Stimulated activated naive CD4-positive, alpha-beta T cell treated with Interleukin-2 at 50 U/mL for 16 hours (primary cell): ENCODE measurements around the gene RNF217.
"Not testable (repeated sequence)": the region's sequence is repeated elsewhere in the genome, so short reads cannot be mapped to it uniquely, and the experiment has no call there.

Source experiments
- DNase-seq: peaks from one replicate; lab custom pipeline; 2025; lab: John Stamatoyannopoulos, UW

The RNF217 gene

GRCh38 chr6:125014661-125014957, 52.4 kb downstream of the RNF217 start:
- DNase-seq, result no peak

GRCh38 chr6:125015152-125015551, 52.9 kb downstream of the RNF217 start:
- no peak for DNase-seq

GRCh38 chr6:125018136-125018535, 55.9 kb downstream of the RNF217 start:
- DNase-seq, result no peak

DNA sequence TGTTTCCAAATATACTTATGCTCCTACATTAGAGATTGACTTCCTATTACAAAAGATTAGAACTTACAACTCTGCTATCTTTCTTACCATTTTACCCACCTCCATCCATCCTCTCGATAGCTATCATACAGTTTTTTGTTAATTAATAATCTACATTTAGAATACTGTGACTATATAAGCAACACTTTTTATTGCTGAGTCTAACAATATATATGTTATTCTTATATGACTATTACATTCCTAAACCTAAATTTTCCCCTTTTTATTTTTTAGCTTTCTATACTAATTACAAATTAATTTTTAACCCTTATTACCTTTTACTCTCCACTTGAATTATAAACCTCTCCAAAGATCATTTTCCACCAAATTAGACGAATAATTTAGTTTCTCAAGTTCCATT, 57.0 kb downstream of the RNF217 start:
- DNase-seq, result no peak

DNA sequence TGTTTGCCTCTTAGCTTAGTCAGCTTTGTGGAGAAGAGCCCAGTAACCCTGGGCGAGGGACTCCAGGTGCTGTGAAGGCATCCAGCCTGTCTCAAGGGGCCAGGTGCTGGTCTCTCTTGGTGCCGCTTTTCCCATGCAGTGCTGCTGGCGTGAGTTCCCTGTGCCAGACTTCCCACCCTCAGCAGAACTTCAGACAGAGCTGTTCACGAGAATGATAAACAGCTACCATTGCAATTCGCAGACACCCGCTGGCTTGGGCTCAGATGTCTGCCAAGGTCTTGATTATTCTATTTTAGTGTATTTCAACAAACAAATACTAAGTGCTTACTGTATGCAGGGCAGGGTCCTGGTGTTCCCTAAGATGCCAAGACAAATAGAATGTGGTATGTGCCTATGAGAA, 57.7 kb downstream of the RNF217 start:
- no peak for DNase-seq

DNA sequence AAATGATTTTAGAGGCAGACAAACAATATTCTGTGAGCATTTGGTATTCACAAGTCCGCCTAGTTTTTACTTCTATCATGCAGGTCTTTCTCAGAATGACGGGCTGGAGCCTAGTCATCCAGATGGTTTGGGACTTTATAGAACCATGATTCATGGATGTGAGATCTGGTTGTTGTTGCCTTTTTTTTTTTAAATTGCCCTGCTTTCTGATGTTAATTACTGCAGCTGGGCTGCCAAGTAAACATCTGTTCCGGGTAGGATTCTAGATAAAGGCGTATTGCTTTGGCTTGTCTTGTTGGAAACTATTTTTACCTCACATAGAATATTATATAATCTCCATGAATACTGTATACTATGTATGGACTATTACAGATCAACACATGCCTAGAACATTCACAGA, 58.1 kb downstream of the RNF217 start:
- no peak for DNase-seq

- DNase-seq, result no peak
These were observed 60.3 kb downstream of the RNF217 start for GRCh38 chr6:125022391-125022989.

DNA sequence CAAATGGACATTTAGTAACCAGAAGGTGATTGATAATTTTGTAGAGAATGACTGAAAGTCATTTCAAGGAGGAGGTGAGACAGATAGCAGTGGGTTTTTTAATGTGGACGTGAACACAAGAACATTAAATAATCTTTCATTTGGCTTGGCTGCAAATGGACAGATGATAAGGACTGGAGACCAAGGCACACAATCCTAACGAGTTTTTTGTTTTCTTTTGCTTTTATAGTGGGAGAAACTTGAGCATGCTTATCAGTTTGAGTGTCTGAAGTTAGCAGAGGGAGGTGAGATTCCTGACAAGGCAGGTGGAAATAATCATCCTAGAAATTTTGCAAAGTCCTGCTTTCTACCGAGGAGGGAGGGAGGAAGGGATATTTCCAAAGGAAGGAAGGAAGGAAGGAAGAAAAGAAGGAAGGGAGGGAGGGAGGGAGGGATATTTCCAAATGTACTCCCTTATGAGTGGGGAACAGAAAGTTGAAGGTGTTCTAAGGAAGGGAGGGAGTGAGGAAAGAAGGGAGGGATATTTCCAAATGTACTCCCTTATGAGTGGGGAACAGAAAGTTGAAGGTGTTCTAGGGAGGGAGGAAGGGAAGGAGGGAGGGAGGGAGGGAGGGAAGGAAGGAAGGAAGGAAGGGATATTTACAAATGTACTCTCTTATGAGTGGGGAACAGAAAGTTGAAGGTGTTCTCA, 63.1 kb downstream of the RNF217 start:
- DNase-seq, result no peak

GRCh38 chr6:125027287-125027686, 65.0 kb downstream of the RNF217 start:
- DNase-seq, result no peak

DNA sequence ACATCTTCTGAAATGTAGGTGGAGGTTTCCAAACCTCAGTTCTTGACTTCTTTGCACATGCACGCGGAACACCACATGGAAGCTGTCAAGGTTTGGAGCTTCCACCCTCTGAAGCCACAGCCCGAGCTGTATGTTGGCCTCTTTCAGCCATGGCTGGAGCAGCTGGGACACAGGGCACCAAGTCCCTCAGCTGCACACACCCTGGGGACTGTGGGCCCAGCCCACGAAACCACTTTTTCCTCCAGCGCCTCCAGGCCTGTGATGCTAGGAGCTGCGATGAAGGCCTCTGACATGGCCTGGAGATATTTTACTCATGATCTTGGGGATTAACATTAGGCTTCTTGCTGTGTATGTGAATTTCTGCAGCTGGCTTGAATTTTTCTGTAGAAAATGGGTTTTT, 68.7 kb downstream of the RNF217 start:
- no peak for DNase-seq

DNA sequence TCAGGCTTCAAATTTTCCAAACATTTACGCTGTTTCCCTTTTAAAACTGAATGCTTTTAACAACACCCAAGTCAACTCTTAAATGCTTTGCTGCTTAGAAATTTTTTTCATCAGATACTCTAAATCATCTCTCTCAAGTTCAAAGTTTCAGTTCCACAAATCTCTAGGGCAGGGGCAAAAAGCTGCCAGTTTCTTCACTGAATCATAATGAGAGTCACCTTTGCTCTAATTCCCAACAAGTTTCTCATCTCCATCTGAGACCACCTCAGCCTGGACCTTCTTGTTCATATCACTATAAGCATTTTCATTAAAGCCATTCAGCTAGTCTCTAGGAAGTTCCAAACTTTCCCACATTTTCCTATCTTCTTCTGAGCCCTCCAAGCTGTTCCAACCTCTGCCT, 69.1 kb downstream of the RNF217 start:
- no peak for DNase-seq

DNA sequence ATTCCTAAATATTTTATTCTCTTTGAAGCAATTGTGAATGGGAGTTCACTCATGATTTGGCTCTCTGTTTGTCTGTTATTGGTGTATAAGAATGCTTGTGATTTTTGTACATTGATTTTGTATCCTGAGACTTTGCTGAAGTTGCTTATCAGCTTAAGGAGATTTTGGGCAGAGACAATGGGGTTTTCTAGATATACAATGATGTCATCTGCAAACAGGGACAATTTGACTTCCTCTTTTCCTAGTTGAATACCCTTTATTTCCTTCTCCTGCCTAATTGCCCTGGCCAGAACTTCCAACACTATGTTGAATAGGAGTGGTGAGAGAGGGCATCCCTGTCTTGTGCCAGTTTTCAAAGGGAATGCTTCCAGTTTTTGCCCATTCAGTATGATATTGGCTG, 72.7 kb downstream of the RNF217 start:
- not testable (repeated sequence) for DNase-seq

GRCh38 chr6:125036486-125036885, 74.2 kb downstream of the RNF217 start:
- DNase-seq, result not testable (repeated sequence)

DNA sequence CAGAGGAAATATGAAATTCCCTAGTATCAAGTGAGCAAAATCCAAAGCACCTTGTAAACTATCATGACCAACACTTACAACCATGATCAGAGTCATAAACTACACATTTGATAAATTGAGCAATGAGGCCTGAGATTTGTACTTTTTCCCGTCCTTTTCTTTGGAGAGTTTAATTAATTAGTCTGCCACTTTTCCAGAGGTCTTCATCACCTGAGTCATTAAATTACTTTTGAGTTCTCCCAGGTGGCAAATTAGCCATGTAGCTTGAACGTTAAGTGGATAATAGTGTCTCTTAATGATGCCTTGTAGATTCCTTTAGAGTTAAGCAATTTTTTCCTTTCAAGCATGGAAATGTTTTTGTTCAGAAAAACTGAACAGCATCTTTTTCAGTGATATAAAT, 75.6 kb downstream of the RNF217 start:
- DNase-seq, result no peak

DNA sequence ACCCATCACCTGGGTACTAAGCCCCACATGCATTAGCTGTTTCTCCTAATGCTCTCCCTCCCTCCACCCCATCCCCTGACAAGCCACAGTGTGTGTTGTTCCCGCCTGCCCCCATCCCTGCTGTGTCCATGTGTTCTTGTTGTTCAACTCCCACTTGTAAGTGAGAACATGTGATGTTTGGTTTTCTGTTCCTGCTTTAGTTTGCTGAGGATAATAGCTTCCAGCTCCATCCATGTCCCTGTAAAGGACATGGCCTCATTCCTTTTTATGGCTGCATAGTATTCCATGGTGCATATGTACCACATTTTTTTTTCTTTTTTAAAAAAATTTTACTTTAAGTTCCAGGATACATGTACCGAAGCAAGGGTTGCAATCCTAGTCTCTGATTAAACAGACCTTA, 76.7 kb downstream of the RNF217 start:
- no peak for DNase-seq

DNA sequence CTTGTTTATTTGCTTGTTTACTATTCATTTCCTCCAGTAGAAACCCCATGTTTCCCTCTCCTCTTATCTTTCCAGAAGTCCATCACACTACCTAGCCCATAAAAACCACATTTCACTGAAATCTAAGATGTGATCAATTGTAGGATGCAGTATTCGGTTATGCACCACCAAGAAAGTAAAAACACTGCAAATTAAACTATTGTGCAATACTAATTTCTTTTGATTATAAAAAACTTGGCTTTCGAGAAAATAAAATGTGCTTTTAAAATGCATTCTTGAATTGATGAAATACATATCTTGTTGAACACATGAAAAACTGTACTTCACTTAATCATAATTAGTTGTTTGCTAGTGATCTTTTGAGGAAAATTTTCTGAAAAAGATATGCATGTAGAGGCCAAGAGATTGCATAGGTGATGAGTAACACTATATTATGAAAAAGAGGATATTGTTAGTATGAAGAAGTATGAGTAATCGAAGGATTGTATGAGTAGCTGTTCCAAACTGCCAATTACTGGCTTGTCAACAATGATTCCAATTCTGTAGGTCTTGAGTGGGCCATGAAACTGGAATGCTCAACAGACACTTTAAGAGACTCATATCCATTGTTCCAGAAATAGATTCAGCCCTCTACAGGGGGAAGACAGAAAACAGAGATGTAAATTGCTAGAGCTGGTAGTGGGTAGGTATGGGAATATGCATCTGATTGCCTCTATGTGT, 79.7 kb downstream of the RNF217 start:
- no peak for DNase-seq

DNA sequence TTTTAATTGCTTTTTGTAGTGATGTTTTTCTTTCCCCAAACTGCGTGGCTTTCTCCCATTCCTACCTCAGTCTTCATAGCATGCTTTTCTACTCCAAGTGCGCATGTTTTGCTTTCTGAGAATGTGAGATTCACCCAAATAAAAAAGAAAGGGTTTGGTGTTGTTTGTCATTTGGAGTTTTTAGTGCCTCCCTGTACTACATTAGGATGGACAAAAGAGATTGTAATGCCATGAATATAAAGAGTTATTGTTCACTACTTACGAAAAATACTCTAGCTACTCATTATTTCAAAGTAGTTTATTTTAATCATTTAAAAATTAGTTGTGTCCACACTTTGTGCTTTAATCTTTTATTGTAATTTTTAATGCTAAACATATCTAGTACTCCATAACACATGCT, 81.8 kb downstream of the RNF217 start:
- DNase-seq, result no peak

DNA sequence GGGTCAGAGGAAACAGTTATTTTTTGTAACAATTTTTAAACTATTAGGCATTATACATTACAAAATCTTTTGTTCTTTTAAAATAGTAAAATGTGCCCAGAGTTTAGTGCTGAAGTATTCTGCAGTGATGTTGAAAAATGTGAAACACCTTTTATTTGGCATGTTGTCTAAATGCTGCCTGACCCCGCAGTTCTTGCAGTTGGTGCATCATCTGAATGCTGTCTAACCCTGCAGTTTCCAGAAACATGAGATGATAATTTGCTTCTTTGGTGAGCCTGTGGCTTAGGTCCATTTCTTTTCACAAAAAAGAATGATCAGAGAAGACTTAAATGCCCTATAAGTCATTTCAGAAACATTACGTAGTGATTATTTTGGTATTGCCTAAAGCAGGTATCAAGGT, 82.4 kb downstream of the RNF217 start:
- DNase-seq, result no peak

DNA sequence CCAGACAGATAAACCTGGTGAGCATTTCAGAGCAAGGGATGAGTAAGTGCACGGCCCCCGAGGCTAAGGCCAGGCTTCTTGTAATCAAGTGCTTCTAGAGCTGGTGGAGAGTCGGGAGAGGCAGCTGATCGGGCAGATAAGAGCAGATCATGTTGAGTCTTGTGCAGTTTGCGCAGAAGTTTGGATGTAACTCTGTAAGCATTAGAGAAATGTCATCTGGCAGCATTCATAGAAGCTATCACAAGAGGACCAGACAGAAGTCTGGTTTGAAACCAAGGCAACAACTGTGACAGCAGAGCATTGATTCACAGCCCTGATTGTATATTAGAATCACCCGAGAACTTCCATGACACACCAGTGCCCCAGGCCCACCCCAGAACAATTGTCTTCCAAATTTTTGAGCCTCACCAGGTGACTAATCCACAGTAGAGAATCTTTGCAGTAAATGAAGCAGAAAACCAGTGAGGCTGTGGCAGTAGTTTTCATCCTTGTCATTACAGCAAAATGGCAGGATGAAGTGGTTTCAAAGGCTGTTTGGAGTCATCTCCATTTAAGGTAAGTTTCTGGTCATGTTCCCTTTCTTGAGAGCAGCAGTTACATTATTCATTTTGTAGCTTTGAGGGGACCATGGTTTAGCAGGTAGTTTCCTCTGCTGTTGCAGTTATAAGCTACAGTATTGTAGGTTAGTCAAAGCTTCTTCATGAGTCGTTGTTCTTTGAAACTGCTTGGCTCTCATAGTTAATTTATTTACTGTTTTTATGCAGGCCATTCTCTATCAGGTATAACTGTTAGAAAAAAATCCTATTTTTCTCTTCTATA, 84.1 kb downstream of the RNF217 start:
- no peak for DNase-seq

- DNase-seq, result no peak
These were observed 86.0 kb downstream of the RNF217 start for GRCh38 chr6:125048274-125048673.

DNA sequence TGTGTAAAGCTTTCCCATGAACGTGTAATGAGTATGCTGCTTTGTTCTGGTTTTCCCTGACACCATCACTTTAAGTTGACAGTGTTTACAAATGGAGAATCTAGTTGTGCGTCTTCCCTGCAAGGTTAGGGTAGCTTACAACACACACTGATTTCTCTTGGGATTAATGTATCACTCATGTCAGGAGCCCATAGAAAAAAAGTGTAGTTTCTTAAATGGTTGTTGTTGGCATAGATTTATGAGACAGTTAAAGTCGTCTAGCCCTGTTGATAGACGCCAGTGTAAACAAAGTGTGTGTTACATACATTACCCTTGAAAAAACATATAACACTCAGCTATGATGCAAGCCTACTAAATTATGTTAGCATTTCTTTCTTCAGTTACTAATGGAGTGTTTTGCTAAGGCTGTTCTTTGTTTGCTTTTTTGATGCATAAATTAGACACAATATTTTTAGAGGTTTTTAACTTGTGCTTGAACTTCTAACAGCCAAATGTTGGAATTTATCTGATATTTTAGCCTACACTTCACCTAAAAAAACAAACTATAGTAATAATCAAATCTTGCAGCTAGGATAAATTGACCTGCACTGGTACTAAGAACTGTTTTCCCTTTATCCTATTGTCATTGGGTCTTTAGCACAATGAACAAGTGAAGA, 88.6 kb downstream of the RNF217 start:
- DNase-seq, result no peak

DNA sequence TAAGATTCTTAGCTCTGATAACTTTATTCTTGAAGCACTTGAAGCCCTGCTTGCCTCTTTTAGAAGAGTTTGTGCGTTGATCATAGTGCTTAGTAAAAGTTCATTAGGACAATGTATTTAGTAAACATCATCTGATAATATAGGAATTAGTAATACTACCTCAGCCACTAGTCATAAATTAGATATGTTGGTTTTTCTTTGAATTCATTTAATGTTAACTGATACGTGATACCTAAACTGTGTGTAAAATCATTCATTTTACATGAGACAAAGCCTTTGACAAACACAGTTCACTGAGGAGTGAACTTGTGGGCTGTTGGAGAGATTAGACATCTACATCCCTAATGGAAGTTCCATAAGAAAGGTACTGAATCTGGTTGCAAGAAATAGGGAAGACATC, 91.6 kb downstream of the RNF217 start:
- DNase-seq, result no peak
